Heart left ventricle (tissue), 13 donors: ENCODE measurements around the gene ADCY3.

ENCODE experiments used
- POLR2A ChIP-seq, 2 donors: fragments of 450-650 bp; IDR thresholded peaks; one replicate each; pipeline ENCODE4 v1.6.1; 2017; ENCODE audit warnings: antibody characterized with exemption in 2 of 2, mild to moderate bottlenecking in 2 of 2, moderate library complexity in 2 of 2
- TF ChIP-seq, protein P1 (sequence below), 12 donors: fragments of 200-600 bp; sonication (generic) in 4 of 12; IDR thresholded peaks; one replicate each; pipeline versions ENCODE4 v1.5.0 to v1.8.0; 2018 to 2022; ENCODE audit warnings: antibody characterized with exemption in 12 of 12, mild to moderate bottlenecking in 5 of 12
- donor health status: ischemic (EF 13 %, LVEDD 7.1; RV severe dilation, severe dysfunction).
- donor health status: DM: no; HTN: yes; CAD: no.
- donor health status: DM: no; HTN: no; CAD: no.
- donor health status: ischemic (EF 25% LVEDD 6.9; RV normal size, moderate dysfunction).
- donor health status: ischemic (EF 25% LVEDD 5.7; RV mildly dilated, moderate dysfunction).
- donor health status: ischemic (EF 35%, LVEDD 5.7; RV mildly dilated, moderate dysfunction).
- donor health status: nonischemic (EF 11% LVEDD 7.7; RV severe dilation, severe dysfunction).
- donor health status: DM: yes; HTN: yes; CAD: no.
- donor health status: PGD.
- donor health status: ischemic (EF 29% LVEDD 5.4; RV normal size, mild dysfunction).
- donor health status: nonischemic (EF 23%, LVEDD 6.1; RV moderate dilation, normal function).

DNA sequence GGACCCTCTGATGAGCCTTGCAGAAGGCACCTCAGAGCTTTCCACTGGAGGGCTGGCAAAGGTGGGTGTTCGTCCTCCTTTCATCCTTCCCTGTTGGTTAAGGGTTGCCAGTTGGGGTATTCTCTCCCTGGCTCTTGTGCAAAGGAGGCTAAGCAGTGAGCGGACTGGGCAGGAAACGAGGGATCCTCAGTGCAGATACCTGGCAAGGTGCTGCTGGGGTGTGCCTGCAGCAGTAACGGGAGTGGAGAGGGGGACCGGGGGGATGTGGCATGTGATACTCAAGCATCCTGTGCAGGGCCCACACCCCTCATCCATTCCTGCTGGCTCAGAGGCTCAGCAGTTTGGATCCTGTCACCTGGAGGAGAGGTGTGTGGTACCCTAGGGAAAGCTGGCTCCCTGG, 4.2 kb upstream of the ADCY3 start:
- TF ChIP-seq POLR2A (IDR thresholded peaks at IDR 0.05), result no peak
- TF ChIP-seq, protein P1, sequence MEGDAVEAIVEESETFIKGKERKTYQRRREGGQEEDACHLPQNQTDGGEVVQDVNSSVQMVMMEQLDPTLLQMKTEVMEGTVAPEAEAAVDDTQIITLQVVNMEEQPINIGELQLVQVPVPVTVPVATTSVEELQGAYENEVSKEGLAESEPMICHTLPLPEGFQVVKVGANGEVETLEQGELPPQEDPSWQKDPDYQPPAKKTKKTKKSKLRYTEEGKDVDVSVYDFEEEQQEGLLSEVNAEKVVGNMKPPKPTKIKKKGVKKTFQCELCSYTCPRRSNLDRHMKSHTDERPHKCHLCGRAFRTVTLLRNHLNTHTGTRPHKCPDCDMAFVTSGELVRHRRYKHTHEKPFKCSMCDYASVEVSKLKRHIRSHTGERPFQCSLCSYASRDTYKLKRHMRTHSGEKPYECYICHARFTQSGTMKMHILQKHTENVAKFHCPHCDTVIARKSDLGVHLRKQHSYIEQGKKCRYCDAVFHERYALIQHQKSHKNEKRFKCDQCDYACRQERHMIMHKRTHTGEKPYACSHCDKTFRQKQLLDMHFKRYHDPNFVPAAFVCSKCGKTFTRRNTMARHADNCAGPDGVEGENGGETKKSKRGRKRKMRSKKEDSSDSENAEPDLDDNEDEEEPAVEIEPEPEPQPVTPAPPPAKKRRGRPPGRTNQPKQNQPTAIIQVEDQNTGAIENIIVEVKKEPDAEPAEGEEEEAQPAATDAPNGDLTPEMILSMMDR (IDR thresholded peaks at IDR 0.05), result no peak
